ENCODE measurements around the gene NSUN6.
"Not testable (repeated sequence)": the region's sequence is repeated elsewhere in the genome, so short reads cannot be mapped to it uniquely, and the experiment has no call there.

Gene NSUN6

DNA sequence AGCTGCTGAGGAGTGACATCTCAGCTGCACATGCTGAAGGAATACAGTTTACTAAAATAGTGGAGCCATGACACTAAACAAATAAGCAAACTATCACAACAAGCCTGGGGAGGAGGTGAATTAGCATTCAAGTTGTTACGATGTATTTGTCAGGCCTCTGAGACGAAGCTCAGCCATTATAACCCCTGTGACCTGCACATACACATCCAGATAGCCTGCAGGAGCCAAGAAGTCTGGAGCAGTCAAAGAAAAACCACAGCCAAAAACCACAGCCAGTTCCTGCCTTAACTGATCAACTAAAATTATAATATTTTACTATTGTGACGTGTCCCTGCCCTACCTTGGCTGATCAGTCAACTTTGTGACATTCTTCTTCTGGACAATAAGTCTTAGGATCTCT, 68.6 kb downstream of the NSUN6 start:
- TF ChIP-seq, protein P1, sequence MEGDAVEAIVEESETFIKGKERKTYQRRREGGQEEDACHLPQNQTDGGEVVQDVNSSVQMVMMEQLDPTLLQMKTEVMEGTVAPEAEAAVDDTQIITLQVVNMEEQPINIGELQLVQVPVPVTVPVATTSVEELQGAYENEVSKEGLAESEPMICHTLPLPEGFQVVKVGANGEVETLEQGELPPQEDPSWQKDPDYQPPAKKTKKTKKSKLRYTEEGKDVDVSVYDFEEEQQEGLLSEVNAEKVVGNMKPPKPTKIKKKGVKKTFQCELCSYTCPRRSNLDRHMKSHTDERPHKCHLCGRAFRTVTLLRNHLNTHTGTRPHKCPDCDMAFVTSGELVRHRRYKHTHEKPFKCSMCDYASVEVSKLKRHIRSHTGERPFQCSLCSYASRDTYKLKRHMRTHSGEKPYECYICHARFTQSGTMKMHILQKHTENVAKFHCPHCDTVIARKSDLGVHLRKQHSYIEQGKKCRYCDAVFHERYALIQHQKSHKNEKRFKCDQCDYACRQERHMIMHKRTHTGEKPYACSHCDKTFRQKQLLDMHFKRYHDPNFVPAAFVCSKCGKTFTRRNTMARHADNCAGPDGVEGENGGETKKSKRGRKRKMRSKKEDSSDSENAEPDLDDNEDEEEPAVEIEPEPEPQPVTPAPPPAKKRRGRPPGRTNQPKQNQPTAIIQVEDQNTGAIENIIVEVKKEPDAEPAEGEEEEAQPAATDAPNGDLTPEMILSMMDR (conservative IDR thresholded peaks at IDR 0.05), result no peak
- no peak overlapping the region for H3K27ac ChIP-seq

DNA sequence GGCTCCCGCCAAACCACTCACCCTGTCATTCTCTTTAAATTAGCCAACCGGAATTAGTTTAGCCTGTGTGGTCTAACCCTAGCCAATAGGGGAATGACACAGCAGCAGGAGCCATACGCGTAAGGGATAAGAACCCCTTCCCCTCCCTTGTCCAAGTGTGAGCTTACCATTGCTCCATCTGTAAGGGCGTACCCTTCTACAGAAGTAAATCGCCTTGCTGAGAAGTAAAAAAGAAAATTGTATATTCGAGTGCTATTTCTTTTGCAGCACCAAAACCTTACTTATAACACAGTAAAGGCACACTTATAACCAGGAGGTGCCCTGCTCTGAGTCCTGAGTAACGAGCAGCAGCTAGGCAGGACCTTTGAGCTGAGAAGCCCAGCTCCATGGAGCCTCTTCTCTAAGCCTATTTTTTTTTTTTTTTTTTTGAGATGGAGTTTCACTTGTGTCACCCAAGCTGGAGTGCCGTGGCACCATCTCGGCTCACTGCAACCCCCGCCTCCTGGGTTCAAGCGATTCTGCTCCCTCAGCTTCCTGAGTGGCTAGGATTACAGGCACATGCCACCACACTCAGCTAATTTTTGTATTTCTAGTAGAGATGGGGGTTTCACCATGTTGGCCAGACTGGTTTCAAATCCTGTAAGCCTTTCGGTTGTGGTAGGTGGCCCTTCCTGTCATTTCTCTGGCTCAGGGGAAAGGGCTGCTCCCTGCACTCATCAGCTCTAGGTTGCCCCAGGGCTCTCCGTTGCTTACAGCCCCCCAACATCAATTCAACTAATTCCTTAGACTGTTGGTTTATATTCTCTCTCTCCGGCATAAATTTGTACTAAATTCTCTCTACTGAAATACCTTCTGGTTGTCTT, 73.3 kb downstream of the NSUN6 start:
- TF ChIP-seq, protein P1 (conservative IDR thresholded peaks at IDR 0.05), result no peak
- H3K27ac ChIP-seq, result no peak overlapping the region

DNA sequence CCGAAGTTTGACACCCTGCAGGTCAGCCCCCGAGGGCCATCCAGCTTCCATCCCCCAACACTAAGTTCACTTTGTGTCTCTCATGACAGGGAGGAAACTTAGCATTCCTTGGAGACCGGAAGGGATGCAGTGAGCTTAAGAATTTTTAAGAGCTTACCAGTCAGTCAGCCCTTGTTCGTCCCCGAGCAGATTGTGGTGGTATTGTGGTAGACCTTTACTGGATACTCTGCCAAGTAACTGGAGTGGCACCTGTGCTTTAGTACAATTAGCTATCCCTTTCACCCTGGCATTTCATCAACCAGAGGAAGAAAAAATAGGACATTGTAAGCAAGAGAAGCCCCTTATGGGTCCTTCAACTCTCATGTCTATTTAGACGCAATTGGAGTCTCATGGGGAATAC, 74.8 kb downstream of the NSUN6 start:
- TF ChIP-seq, protein P1 (conservative IDR thresholded peaks at IDR 0.05), result no peak

DNA sequence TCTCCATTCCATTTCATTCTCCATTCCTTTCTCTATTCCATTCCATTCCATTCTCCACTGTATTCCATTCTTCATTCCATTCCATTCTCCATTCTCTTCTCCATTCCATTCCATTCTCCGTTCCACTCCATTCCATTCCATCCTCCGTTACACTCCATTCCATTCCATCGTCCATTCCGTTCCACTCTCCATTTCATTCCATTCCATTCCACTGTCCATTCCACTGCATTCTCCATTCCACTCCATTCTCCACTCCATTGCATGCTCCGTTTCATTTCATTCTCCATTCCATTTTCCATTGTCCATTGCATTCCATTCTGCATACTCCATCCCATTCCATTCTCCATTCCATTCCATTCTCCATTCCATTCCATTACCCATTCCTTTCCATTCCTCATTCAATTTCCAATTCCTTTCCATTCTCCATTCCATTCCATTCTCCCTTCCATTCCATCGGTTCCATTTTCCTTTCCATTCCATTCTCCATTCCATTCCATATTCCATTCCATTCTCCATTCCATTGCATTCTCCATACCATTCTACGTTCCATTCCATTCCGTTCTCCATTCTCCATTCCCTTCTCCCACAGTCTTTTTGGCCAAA, 78.3 kb downstream of the NSUN6 start:
- TF ChIP-seq, protein P1 (conservative IDR thresholded peaks at IDR 0.05), result no peak

More for the DNA sequence above, 74.8 kb downstream of the NSUN6 start:
- H3K27ac ChIP-seq, result no peak overlapping the region

DNA sequence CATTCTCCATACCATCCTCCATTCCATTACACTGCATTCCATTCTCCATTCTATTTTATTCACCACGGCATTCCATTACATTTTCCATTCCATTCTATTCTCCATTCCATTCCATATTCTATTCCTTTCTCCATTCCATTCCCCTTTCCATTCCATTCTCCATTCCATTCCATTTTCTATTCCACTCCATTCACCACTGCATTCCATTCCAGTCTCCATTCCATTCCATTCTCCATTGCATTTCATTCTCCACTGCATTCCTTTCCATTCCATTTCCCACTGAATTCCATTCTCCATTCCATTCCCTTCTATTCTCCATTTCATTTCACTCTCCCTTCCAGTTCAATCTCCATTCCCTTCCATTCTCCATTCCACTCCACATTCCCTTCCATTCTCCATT, 79.6 kb downstream of the NSUN6 start:
- H3K27ac ChIP-seq, result no peak overlapping the region
- TF ChIP-seq, protein P1 (conservative IDR thresholded peaks at IDR 0.05), result no peak

More for the DNA sequence above, 78.3 kb downstream of the NSUN6 start:
- no peak overlapping the region for H3K27ac ChIP-seq

DNA sequence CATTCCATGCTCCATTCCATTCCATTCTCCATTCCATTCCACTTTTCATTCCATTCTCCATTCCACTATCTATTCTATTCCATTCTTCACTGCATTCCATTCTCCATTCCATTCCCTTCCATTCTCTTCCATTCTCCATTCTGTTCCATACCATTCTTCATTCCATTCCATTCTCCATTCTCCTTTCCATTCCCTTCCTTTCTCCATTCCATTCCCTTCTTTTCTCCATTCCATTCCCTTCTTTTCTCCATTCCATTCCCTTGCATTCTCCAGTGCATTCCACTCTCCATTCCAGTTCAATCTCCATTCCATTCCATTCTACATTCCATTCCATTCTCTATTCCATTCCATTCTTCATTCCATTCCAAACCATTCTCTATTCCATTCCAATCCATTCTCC, 80.3 kb downstream of the NSUN6 start:
- no peak overlapping the region for H3K27ac ChIP-seq
- TF ChIP-seq, protein P1 (conservative IDR thresholded peaks at IDR 0.05), result no peak

DNA sequence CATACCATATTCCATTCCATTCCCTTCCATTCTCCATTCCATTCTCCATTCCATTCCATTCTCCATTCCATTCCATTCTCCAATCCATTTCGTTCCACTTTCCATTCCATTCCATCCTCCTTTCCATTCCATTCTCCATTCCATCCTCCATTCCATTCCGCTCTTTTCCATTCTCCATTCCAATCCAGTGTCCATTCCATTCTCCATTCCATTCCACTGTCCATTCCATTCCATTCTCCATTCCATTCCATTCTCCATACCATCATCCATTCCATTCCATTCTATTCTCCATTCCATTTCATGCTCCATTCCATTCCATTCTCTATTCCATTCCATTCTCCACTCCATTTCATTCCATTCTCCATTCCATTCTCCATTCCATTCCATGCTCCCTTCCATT, 81.0 kb downstream of the NSUN6 start:
- H3K27ac ChIP-seq, result not testable (repeated sequence)

DNA sequence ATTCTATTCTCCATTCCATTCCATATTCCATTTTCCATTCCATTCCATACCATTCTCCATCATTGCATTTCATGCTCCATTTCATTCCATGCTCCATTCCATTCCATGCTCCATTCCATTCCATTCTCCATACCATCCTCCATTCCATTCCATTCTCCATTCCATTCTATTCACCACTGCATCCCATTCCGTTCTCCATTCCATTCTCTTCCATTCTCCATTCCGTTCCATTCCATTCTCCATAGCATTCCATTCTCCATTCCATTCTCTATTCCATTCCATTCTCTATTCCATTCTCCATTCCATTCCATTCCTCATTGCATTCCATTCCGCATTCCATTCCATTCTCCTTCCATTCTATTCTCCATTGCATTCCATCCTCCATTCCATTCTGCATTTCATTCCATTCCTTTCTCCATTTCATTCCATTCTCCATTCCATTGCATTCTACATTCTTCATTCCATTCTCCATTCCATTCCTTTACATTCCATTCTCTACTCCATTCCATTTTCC, 84.0 kb downstream of the NSUN6 start:
- TF ChIP-seq, protein P1 (conservative IDR thresholded peaks at IDR 0.05), result no peak

More for the DNA sequence above, 84.0 kb downstream of the NSUN6 start:
- H3K27ac ChIP-seq, result no peak overlapping the region

Data from VCaP (cell line).